Measurements from ENCODE around the gene CYTH4.

CYTH4 gene

DNA sequence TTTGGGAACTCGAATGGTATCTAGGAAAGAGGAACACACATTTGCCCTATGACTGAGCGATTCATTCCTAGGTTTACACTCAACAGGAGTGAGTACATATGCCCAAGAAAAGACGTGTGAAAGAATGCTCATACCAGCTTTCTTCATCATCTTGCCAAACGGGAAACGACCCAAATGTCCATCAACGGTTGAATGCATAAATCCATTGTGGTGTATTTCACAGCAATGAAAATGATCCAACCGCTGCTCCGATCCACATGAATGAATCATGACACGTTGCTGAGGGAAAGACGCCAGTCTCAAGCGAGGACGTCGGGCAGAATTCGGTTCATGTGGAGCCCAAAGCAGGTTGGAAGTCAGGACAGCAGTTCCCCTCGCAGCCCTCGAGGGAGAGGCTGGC, 71.5 kb downstream of the CYTH4 start:
- DNase-seq = no peak

DNA sequence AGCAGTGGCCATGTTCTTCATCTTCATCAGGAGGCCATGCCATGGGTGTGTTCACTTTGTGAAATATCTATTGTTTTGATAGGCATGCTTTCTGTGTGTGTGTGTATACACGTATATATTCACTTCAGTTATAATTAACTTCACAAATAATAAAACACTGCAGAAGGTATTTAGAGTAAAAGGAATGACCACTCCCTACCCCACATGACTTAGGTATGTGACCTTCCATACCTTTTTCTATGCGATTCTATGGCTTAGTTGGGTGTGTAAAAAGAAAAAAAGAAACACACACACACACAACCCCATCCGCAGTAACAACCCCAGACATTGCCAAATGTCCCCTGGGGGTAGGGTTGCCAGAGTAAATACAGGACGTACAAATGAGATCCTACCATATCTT, 72.0 kb downstream of the CYTH4 start:
- DNase-seq = no peak

DNA sequence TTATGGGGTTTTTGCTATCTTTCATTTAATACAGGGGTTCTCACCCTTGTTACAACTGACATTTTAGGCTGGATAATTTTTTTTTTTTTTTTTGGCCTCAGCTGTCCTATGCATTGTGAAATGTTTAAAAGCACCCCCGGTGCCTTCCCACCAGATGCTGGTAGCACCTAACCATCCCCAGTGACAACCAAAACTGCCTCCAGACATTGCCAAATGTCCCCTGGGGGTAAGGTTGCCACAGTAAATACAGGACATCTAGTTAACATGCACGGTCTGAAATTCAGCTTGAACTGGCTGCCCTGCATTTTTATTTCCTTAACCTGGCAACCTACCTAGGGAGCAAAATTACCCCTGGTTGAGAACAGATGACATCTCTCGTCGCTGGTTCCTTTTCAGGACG, 72.4 kb downstream of the CYTH4 start:
- no peak for DNase-seq

DNA sequence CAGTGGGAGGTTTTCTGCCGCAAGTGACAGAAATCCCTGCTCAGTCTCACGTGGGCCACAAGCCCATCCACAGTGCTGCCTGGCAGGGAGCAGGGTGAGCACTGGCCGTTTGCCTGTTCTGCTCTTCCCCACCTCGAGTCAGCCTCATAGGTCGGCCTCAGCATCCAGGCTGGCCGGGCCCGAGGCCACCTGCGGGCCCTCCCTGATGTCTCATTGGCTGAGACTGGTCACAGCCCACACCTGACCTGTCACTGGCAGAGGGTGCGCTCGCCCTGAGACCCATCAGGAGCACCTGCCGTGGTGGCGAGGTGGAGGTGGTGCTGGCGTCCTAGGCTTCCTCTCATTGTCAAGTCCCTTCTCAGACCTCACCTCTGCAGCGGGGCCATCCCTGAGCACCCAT, 72.9 kb downstream of the CYTH4 start:
- DNase-seq = no peak

DNA sequence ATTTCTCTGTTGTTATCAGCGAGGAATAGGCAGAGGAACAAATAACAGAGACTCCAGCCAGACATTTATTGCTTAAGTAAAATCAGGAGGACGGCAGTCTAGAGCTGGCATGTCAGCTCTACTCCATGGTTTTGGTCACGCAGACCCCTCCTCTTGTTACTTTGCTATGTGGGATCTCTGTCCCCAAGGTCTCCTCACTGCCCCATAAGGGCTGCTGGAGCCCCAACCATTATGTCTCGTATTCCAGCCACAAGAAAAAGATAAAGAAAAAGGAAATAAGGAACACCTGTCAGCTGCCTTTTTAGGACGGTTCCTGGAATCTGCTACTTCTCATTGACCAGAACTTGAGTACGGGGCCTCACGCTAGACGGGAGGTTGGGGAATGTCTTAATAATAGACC, 74.6 kb downstream of the CYTH4 start:
- DNase-seq = no peak

DNA sequence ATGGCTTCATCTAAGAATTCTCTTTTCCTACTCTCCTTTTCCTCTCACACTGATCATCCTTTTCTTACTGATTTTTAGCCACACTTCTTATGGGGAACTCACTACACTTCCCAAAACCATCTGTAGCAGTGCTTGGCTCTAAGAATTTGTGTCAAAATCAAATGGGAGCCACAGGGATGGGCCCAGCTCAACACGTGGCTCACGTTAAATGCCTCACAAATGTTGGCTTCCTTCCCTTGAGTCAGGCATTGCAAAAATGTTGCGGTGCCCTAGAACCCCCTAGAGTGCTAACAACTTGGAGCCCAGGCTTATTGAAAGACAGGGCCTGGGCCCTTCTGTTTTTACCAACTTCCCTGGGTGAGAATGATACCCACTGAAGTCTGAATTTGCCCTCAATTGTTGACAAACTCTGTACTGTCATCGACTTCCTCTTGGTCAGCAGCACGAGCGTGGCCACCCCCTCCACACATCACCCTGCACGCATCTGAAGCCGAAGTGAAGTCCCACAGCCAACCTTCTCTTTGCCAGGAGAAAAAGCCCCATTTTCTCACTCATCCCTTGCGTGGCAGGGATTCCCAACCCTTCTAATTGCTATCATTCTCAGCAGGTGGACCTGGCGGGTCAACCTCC, 75.3 kb downstream of the CYTH4 start:
- DNase-seq = no peak

DNA sequence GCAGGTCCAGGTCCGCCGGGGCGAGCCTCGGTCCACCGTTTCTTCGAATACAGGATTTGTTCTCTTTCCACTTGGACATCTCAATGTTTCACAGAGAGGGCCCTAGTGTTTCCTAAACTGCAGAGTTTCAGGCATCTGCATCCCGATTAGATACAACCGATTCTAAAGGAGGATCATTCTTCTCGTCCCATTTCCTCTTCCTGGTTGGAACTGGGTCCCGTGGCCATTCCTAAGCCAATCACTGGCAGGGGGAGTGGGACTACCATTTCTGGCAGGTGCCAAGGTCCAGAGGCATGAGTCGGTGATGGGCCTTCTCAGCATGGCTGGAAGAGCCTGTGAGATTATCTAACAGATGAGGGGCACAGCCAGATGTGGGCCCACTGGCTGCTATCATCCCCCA, 76.1 kb downstream of the CYTH4 start:
- no peak for DNase-seq

DNA sequence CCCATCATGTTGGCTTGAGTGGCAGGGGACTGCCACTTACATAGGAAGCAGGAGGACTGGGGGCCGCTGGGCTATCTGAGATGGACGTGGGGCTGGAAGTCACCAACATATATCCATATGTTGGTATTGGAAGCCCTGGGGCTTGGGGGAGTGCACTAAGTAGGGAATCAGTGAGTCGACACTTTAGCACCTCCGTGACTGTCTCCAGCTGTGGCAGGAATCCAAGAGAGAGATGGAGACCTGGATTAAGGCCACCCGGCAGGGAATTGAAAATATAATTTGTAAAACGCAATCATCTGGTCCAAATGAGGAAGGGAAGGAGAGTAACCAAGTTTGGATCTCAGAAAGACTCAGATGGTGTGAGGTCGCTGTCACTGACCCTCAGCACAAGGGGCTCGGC, 76.6 kb downstream of the CYTH4 start:
- DNase-seq = no peak

DNA sequence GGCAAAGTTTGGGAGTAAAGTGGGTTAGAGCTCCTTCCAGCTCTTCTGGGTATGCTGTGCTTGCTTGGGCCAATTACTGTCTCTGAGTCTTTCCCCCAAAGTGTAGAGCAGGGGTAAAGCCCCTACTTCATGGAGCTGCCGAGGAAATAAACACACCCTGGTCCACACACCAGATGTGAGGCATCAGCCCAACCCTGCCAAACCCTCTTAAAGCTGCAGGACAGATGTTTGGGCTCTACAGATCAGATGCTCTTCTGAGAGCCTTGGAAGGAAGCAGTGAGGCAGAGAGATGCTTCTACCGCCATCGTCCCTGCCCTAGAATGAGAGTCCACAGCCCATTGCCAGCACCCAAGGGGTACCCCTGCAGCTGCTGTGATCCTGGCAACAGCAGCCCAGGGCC, 80.3 kb downstream of the CYTH4 start:
- no peak for DNase-seq

DNA sequence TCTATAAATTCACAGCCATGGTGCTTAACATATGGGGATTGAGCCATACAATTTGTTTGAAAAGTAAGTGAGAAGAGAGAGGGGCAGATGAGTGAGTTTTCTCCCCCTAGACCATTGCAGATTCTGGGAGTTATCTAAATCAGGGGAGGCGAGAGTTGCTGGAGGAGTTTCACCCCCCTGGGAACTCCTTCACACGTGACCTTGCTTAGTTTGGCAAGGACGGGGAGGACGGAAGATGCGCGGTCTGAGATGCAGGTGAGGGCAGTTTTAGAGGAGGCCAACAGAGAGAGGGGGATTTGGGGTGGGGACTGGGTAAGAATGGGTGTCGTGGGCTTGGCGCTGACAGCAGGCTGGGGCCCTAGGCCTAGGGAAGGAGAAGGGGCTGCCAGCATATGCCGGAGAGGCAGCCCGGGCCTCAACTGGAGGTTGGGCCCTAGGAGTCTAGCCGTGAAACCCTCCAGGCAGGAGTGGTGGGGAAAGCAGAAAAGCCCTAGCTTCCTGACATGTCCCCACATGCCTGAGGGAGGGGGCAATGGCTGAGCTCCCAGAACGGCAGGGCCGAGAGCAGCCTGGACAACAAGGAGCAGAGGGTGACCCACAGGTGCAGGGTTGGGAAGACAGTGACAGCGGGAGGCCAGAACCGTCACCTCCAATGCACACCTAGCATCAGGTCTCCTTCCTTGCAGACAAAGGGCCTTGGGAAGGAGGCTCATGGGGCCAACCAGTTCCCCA, 81.1 kb downstream of the CYTH4 start:
- DNase-seq = no peak

Measured in NCI-H2107 (cell line).